IMR-90 (cell line): ENCODE measurements around the gene FBXL4.

Experiments used
- POLR2A ChIP-seq: IDR thresholded peaks from 2 replicates; pipeline ENCODE4 v1.6.1; 2012; ENCODE audit warnings: mild to moderate bottlenecking, low read depth, low read length
- RAD21 ChIP-seq: IDR thresholded peaks from 2 replicates; pipeline ENCODE4 v1.6.1; 2012; ENCODE audit warnings: low read length, improper control_type of control experiment
- SMC3 ChIP-seq: fragments of 150-350 bp; IDR thresholded peaks from 2 replicates; pipeline ENCODE4 v1.6.1; 2016; ENCODE audit warnings: low read depth, mild to moderate bottlenecking, antibody characterized with exemption, low read length, moderate library complexity
- TF ChIP-seq, protein P1 (sequence below): conservative IDR thresholded peaks from 2 replicates; pipeline ENCODE4 v1.5.1; 2012; ENCODE audit warnings: mild to moderate bottlenecking, low read depth, low read length, improper control_type of control experiment

DNA sequence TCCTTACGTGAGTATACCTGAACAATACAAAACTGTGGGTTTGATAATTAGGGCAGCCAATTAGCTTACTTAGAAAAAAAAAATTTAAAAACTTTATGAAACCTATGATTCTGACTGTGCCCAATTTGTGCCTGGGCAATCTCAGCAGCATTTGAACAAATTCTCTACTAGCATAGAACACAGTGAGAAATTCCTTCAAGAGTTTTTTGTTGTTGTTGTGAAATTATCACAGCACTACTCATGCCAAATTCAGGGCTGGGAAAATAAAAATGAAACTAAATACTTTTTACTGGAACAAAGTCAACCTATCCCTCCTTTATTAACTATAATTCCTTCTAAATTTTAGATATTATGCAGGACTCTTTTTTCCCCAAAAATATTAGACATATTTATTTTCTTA is 70.5 kb downstream of the FBXL4 start:
- TF ChIP-seq POLR2A (no peak), SMC3 (no peak), RAD21 (no peak)
- TF ChIP-seq, protein P1, sequence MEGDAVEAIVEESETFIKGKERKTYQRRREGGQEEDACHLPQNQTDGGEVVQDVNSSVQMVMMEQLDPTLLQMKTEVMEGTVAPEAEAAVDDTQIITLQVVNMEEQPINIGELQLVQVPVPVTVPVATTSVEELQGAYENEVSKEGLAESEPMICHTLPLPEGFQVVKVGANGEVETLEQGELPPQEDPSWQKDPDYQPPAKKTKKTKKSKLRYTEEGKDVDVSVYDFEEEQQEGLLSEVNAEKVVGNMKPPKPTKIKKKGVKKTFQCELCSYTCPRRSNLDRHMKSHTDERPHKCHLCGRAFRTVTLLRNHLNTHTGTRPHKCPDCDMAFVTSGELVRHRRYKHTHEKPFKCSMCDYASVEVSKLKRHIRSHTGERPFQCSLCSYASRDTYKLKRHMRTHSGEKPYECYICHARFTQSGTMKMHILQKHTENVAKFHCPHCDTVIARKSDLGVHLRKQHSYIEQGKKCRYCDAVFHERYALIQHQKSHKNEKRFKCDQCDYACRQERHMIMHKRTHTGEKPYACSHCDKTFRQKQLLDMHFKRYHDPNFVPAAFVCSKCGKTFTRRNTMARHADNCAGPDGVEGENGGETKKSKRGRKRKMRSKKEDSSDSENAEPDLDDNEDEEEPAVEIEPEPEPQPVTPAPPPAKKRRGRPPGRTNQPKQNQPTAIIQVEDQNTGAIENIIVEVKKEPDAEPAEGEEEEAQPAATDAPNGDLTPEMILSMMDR = no peak
